Measurements from ENCODE around the gene ADAM10. TPM values are rescaled to one million over a fixed set of nuclear protein-coding genes. Genes with fewer than 3 reads are reported as not detected.
"Not testable (repeated sequence)": the region's sequence is repeated elsewhere in the genome, so short reads cannot be mapped to it uniquely, and the experiment has no call there.

The ADAM10 gene
- total RNA-seq, 2 donors from 2014 or later: 85.3 to 93.0 TPM

GRCh38 chr15:58608129-58608590 is 141.3 kb downstream of the ADAM10 start:
- peak overlapping the region; percentile 43 for H3K4me3 Mint-ChIP-seq
- H3K27me3 Mint-ChIP-seq: no peaks in the 10 kb centered on the region
- peaks cover 14% of the 10 kb centered on the region for H3K4me1 Mint-ChIP-seq
- peak overlapping the region; percentile 6 for H3K27ac Mint-ChIP-seq
- H3K36me3 Mint-ChIP-seq (ENCODE audit: low read depth): peaks cover 71% of the 10 kb centered on the region
- ATAC-seq (replicated peaks): peak; percentile 59
- H3K9me3 Mint-ChIP-seq: no peaks in the 10 kb centered on the region

GRCh38 chr15:58606577-58607080 is 142.9 kb downstream of the ADAM10 start:
- Mint-ChIP-seq H3K4me3 (no peak overlapping the region), H3K36me3 (ENCODE audit: low read depth) (peaks cover 79% of the 10 kb centered on the region)
- no peak for ATAC-seq (replicated peaks)

GRCh38 chr15:58605931-58606530 is 143.5 kb downstream of the ADAM10 start:
- Mint-ChIP-seq H3K4me1 (peaks cover 14% of the 10 kb centered on the region), H3K36me3 (ENCODE audit: low read depth) (peaks cover 79% of the 10 kb centered on the region), H3K4me3 (no peak overlapping the region), H3K9me3 (no peaks in the 10 kb centered on the region), H3K27ac (no peak overlapping the region), H3K27me3 (no peaks in the 10 kb centered on the region)
- no peak for ATAC-seq (replicated peaks)

More at GRCh38 chr15:58606577-58607080, 142.9 kb downstream of the ADAM10 start:
- H3K9me3 Mint-ChIP-seq: no peaks in the 10 kb centered on the region
- H3K4me1 Mint-ChIP-seq: peaks cover 14% of the 10 kb centered on the region
- no peaks in the 10 kb centered on the region for H3K27me3 Mint-ChIP-seq
- no peak overlapping the region for H3K27ac Mint-ChIP-seq

GRCh38 chr15:58604455-58604923 is 145.0 kb downstream of the ADAM10 start:
- Mint-ChIP-seq H3K27me3 (no peaks in the 10 kb centered on the region), H3K9me3 (no peaks in the 10 kb centered on the region), H3K27ac (no peak overlapping the region), H3K36me3 (ENCODE audit: low read depth) (peaks cover 64% of the 10 kb centered on the region), H3K4me3 (no peak overlapping the region), H3K4me1 (peaks cover 14% of the 10 kb centered on the region)
- ATAC-seq (replicated peaks): no peak

GRCh38 chr15:58603927-58604326 is 145.6 kb downstream of the ADAM10 start:
- peaks cover 64% of the 10 kb centered on the region for H3K36me3 Mint-ChIP-seq (ENCODE audit: low read depth)
- not testable (repeated sequence) for ATAC-seq (replicated peaks)

GRCh38 chr15:58602823-58603222 is 146.7 kb downstream of the ADAM10 start:
- no peak for ATAC-seq (replicated peaks)
- Mint-ChIP-seq H3K4me1 (no peaks in the 10 kb centered on the region), H3K27ac (no peak overlapping the region), H3K36me3 (ENCODE audit: low read depth) (peaks cover 64% of the 10 kb centered on the region), H3K9me3 (no peaks in the 10 kb centered on the region), H3K27me3 (no peaks in the 10 kb centered on the region), H3K4me3 (no peak overlapping the region)

More at GRCh38 chr15:58603927-58604326, 145.6 kb downstream of the ADAM10 start:
- H3K9me3 Mint-ChIP-seq, H3K27ac Mint-ChIP-seq, H3K4me3 Mint-ChIP-seq, H3K4me1 Mint-ChIP-seq, H3K27me3 Mint-ChIP-seq: not testable (repeated sequence)

- no peak for ATAC-seq (replicated peaks)
- Mint-ChIP-seq H3K4me3 (no peak overlapping the region), H3K27me3 (no peaks in the 10 kb centered on the region), H3K9me3 (no peaks in the 10 kb centered on the region), H3K27ac (no peak overlapping the region), H3K4me1 (no peaks in the 10 kb centered on the region), H3K36me3 (ENCODE audit: low read depth) (peaks cover 75% of the 10 kb centered on the region)
Measured at GRCh38 chr15:58598829-58599210, 150.7 kb downstream of the ADAM10 start.

GRCh38 chr15:58597943-58598828 is 151.3 kb downstream of the ADAM10 start:
- H3K27ac Mint-ChIP-seq: no peak overlapping the region
- H3K4me1 Mint-ChIP-seq: no peaks in the 10 kb centered on the region
- ATAC-seq (replicated peaks): no peak
- H3K4me3 Mint-ChIP-seq: no peak overlapping the region
- peaks cover 75% of the 10 kb centered on the region for H3K36me3 Mint-ChIP-seq (ENCODE audit: low read depth)
- no peaks in the 10 kb centered on the region for H3K9me3 Mint-ChIP-seq
- no peaks in the 10 kb centered on the region for H3K27me3 Mint-ChIP-seq

- H3K4me1 Mint-ChIP-seq: no peaks in the 10 kb centered on the region
- no peak for ATAC-seq (replicated peaks)
- H3K27ac Mint-ChIP-seq: no peak overlapping the region
- no peaks in the 10 kb centered on the region for H3K27me3 Mint-ChIP-seq
- H3K4me3 Mint-ChIP-seq: no peak overlapping the region
- H3K9me3 Mint-ChIP-seq: no peaks in the 10 kb centered on the region
- peaks cover 62% of the 10 kb centered on the region for H3K36me3 Mint-ChIP-seq (ENCODE audit: low read depth)
Measured at GRCh38 chr15:58595516-58596263, 153.8 kb downstream of the ADAM10 start.

- Mint-ChIP-seq H3K27ac (no peak overlapping the region), H3K4me1 (no peaks in the 10 kb centered on the region), H3K27me3 (no peaks in the 10 kb centered on the region), H3K4me3 (no peak overlapping the region), H3K36me3 (ENCODE audit: low read depth) (peaks cover 62% of the 10 kb centered on the region), H3K9me3 (no peaks in the 10 kb centered on the region)
- ATAC-seq (replicated peaks): no peak
Measured at GRCh38 chr15:58594898-58595297, 154.6 kb downstream of the ADAM10 start.

- Mint-ChIP-seq H3K4me1 (no peaks in the 10 kb centered on the region), H3K4me3 (no peak overlapping the region), H3K9me3 (no peaks in the 10 kb centered on the region), H3K36me3 (ENCODE audit: low read depth) (peaks cover 55% of the 10 kb centered on the region), H3K27me3 (no peaks in the 10 kb centered on the region), H3K27ac (peak overlapping the region; percentile 61)
- ATAC-seq (replicated peaks): no peak
Measured at GRCh38 chr15:58593870-58594269, 155.6 kb downstream of the ADAM10 start.

- ATAC-seq (replicated peaks): no peak
- peaks cover 28% of the 10 kb centered on the region for H3K36me3 Mint-ChIP-seq (ENCODE audit: low read depth)
- no peaks in the 10 kb centered on the region for H3K9me3 Mint-ChIP-seq
- H3K4me1 Mint-ChIP-seq: no peaks in the 10 kb centered on the region
- no peak overlapping the region for H3K4me3 Mint-ChIP-seq
- H3K27ac Mint-ChIP-seq: peak overlapping the region; percentile 56
- no peaks in the 10 kb centered on the region for H3K27me3 Mint-ChIP-seq
Measured at GRCh38 chr15:58590926-58591325, 158.6 kb downstream of the ADAM10 start.

GRCh38 chr15:58590236-58590635 is 159.3 kb downstream of the ADAM10 start:
- Mint-ChIP-seq H3K9me3 (no peaks in the 10 kb centered on the region), H3K27ac (no peak overlapping the region), H3K4me1 (peaks cover 5% of the 10 kb centered on the region), H3K4me3 (no peak overlapping the region), H3K36me3 (ENCODE audit: low read depth) (peaks cover 21% of the 10 kb centered on the region), H3K27me3 (no peaks in the 10 kb centered on the region)
- no peak for ATAC-seq (replicated peaks)

- no peak overlapping the region for H3K4me3 Mint-ChIP-seq
- H3K4me1 Mint-ChIP-seq: peaks cover 7% of the 10 kb centered on the region
- no peak for ATAC-seq (replicated peaks)
- H3K27me3 Mint-ChIP-seq: no peaks in the 10 kb centered on the region
- peaks cover 13% of the 10 kb centered on the region for H3K36me3 Mint-ChIP-seq (ENCODE audit: low read depth)
- no peaks in the 10 kb centered on the region for H3K9me3 Mint-ChIP-seq
- H3K27ac Mint-ChIP-seq: no peak overlapping the region
Measured at GRCh38 chr15:58589047-58589446, 160.5 kb downstream of the ADAM10 start.

Data from activated T-helper 17 cell treated with anti-CD3 and anti-CD28 coated beads, Interleukin-2, amount 50 U/mL, for 72 hours (primary cell).